ENCODE data around the gene SFSWAP. TPM values are rescaled to one million over a fixed set of nuclear protein-coding genes. Genes with fewer than 3 reads are reported as not detected.

Gene SFSWAP
- polyA plus RNA-seq, 2 of the 4 experiments (the other 2 are of a cell fraction) = 21.8 to 23.5 TPM

DNA sequence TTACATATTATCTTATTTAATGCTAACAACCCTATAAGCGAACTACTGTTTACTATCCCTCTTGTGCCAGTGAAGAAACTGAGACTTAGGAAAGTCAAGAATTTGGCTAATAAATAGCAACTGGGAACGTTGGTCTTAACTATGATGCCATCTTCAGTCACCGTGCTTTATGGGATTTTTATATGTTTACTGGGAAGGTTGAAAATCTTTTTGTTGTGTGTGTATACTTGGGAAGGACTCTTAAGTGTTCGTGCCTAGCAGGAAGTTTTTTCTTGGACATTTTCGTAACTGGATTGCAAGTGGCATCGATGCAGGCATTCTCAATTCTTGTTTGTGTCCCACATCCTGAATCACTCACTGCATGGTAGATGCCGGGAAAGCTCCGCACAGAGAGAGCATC, 9.4 kb downstream of the SFSWAP start (continued):
- TF ChIP-seq KDM5A (IDR thresholded peaks at IDR 0.05) (no peak), MYC (IDR thresholded peaks at IDR 0.05; ENCODE audit: borderline replicate concordance, low read length) (no peak)
- TF ChIP-seq, protein P1, sequence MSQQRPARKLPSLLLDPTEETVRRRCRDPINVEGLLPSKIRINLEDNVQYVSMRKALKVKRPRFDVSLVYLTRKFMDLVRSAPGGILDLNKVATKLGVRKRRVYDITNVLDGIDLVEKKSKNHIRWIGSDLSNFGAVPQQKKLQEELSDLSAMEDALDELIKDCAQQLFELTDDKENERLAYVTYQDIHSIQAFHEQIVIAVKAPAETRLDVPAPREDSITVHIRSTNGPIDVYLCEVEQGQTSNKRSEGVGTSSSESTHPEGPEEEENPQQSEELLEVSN (IDR thresholded peaks at IDR 0.05; ENCODE audit: borderline replicate concordance, low read depth) = no peak

DNA sequence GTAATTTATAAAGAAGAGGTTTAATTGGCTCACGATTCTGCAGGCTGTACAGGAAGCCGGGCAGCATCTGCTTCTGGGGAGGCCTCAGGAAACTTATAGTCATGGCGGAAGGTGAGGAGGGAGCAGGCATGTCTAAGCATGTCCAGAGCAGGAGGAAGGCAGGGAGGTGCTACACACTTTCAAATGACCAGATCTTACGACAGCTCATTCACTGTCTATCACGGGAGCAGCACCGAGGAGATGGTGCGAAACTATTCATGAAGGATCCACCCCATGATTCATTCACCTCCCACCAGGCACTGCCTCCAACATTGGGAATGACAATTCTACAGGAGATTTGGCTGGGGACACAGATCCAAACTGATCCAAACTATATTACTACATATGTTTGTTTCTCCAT, 10.0 kb downstream of the SFSWAP start:
- Histone ChIP-seq H3K4me2 (no peak overlapping the region), H3K4me1 (0 out of 3 replicates have a peak, but pooled peaks cover 2% of the 10 kb centered on the region), H3K9me3 (no peaks in the 10 kb centered on the region), H3K4me3 (no peak overlapping the region), H3K27ac (peak overlapping the region in 1 of 2 experiments; percentile 50; a peak in 3 of 6 replicates)
- ChIA-PET CTCF (interaction anchor here (1.6 kb wide), 1 partner anchor 8 kb away, joined by 5 read pairs; no protein-coding TSS in a partner anchor), POLR2A (no interaction called here)
- FAIRE-seq = no peak
- WGBS (ENCODE audit: missing lambda C conversion rate) = 84% methylated on average over 7 of the region's 7 CpGs
- no peak for ATAC-seq
- TF ChIP-seq NR3C1 (IDR thresholded peaks at IDR 0.05) (no peak), SREBF2 (IDR thresholded peaks at IDR 0.05) (no peak), JUN (IDR thresholded peaks at IDR 0.05) (no peak), HOXA7 (CRISPR knock-in tag; IDR thresholded peaks at IDR 0.05) (no peak), CBX8 (IDR thresholded peaks at IDR 0.05) (no peak), BHLHE40 (IDR thresholded peaks at IDR 0.05; ENCODE audit: low read depth, low read length) (no peak), HOXB13 (CRISPR knock-in tag; IDR thresholded peaks at IDR 0.05; ENCODE audit: low read depth) (no peak), NPAS2 (CRISPR knock-in tag; IDR thresholded peaks at IDR 0.05; ENCODE audit: borderline replicate concordance) (no peak), EP300 (IDR thresholded peaks at IDR 0.05) (no peak), ZSCAN20 (CRISPR knock-in tag; IDR thresholded peaks at IDR 0.05) (no peak), TP53 (CRISPR knock-in tag; IDR thresholded peaks at IDR 0.05) (no peak), SMC3 (IDR thresholded peaks at IDR 0.05) (no peak), PHF8 (IDR thresholded peaks at IDR 0.05; ENCODE audit: borderline replicate concordance, low read depth) (no peak), RFX5 (IDR thresholded peaks at IDR 0.05) (no peak), MYC (IDR thresholded peaks at IDR 0.05; ENCODE audit: borderline replicate concordance, low read length) (no peak), POLR2A (IDR thresholded peaks at IDR 0.05; ENCODE audit: low read length) (no peak), ESRRA (IDR thresholded peaks at IDR 0.05; ENCODE audit: borderline replicate concordance, low read length) (no peak), KDM1A (IDR thresholded peaks at IDR 0.05; ENCODE audit: low read depth) (no peak)
- TF ChIP-seq, protein P2, sequence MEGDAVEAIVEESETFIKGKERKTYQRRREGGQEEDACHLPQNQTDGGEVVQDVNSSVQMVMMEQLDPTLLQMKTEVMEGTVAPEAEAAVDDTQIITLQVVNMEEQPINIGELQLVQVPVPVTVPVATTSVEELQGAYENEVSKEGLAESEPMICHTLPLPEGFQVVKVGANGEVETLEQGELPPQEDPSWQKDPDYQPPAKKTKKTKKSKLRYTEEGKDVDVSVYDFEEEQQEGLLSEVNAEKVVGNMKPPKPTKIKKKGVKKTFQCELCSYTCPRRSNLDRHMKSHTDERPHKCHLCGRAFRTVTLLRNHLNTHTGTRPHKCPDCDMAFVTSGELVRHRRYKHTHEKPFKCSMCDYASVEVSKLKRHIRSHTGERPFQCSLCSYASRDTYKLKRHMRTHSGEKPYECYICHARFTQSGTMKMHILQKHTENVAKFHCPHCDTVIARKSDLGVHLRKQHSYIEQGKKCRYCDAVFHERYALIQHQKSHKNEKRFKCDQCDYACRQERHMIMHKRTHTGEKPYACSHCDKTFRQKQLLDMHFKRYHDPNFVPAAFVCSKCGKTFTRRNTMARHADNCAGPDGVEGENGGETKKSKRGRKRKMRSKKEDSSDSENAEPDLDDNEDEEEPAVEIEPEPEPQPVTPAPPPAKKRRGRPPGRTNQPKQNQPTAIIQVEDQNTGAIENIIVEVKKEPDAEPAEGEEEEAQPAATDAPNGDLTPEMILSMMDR (IDR thresholded peaks at IDR 0.05) = no peak
- TF ChIP-seq, protein P1 (IDR thresholded peaks at IDR 0.05; ENCODE audit: borderline replicate concordance, low read depth) = no peak
- DNase-seq (ENCODE audit: low read depth in 1 of 2, low spot score in 1 of 2) = peak in 1 of 2 experiments; percentile 29

DNA sequence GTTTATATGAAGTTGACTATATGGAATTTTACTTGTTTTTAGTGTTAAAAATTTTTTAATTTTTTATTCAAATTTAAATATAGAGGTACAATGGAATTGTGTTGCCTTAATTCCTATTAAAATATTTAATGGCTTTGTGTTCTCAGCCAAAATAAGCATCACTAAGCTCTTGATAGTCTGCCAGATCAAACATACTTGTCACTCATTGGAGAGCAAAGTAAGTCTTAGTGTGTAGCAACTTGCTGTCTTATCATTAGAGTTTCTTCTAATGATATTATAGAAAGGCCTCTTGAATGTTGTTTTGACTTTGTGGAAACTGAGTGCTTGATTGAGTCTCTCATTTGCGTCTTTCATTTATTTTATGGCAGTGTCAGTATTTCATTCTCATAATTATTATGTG, 10.7 kb downstream of the SFSWAP start:
- POLR2A ChIA-PET = no interaction called here
- no peak for FAIRE-seq
- TF ChIP-seq KDM5A (IDR thresholded peaks at IDR 0.05) = no peak
- TF ChIP-seq GATA3 (IDR thresholded peaks at IDR 0.05; ENCODE audit: borderline replicate concordance) = no peak
- no peak for TF ChIP-seq POLR2A (IDR thresholded peaks at IDR 0.05; ENCODE audit: low read length)
- TF ChIP-seq SREBF2 (IDR thresholded peaks at IDR 0.05) = no peak
- TF ChIP-seq FOSL2 (IDR thresholded peaks at IDR 0.05) = no peak
- TF ChIP-seq FOSL2 (CRISPR knock-in tag; IDR thresholded peaks at IDR 0.05) = no peak
- no peak for TF ChIP-seq HOXA7 (CRISPR knock-in tag; IDR thresholded peaks at IDR 0.05)
- no peak for TF ChIP-seq ZC3H11A (IDR thresholded peaks at IDR 0.05)
- TF ChIP-seq, protein P2 (IDR thresholded peaks at IDR 0.05) = no peak
- no peak for TF ChIP-seq NFE2L2 (conservative IDR thresholded peaks at IDR 0.05; ENCODE audit: low read length)
- TF ChIP-seq, protein P3, sequence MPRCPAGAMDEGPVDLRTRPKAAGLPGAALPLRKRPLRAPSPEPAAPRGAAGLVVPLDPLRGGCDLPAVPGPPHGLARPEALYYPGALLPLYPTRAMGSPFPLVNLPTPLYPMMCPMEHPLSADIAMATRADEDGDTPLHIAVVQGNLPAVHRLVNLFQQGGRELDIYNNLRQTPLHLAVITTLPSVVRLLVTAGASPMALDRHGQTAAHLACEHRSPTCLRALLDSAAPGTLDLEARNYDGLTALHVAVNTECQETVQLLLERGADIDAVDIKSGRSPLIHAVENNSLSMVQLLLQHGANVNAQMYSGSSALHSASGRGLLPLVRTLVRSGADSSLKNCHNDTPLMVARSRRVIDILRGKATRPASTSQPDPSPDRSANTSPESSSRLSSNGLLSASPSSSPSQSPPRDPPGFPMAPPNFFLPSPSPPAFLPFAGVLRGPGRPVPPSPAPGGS (IDR thresholded peaks at IDR 0.05) = no peak
- no peak for TF ChIP-seq MYC (IDR thresholded peaks at IDR 0.05; ENCODE audit: borderline replicate concordance, low read length)
- no peak for TF ChIP-seq CBX2 (IDR thresholded peaks at IDR 0.05; ENCODE audit: borderline replicate concordance, low read depth)
- TF ChIP-seq MAFK (IDR thresholded peaks at IDR 0.05; ENCODE audit: partially characterized antibody) = no peak
- TF ChIP-seq, protein P4, sequence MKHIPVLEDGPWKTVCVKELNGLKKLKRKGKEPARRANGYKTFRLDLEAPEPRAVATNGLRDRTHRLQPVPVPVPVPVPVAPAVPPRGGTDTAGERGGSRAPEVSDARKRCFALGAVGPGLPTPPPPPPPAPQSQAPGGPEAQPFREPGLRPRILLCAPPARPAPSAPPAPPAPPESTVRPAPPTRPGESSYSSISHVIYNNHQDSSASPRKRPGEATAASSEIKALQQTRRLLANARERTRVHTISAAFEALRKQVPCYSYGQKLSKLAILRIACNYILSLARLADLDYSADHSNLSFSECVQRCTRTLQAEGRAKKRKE (CRISPR knock-in tag; IDR thresholded peaks at IDR 0.05; ENCODE audit: low read depth) = no peak
- no peak for TF ChIP-seq FOXS1 (CRISPR knock-in tag; IDR thresholded peaks at IDR 0.05)

More for the DNA sequence above, 10.7 kb downstream of the SFSWAP start:
- CTCF ChIA-PET = interaction anchor here (1.1 kb wide), 1 partner anchor 26 kb away, joined by 3 read pairs; no protein-coding TSS in a partner anchor
- no peak overlapping the region for H3K4me3 ChIP-seq
- 0 out of 3 replicates have a peak, but pooled peaks cover 2% of the 10 kb centered on the region for H3K4me1 ChIP-seq
- H3K4me2 ChIP-seq = no peak overlapping the region
- DNase-seq (ENCODE audit: low read depth in 1 of 2, low spot score in 1 of 2) (no peak), ATAC-seq (no peak)
- H3K9me3 ChIP-seq = no peaks in the 10 kb centered on the region
- H3K27ac ChIP-seq = no peak overlapping the region
- 89% methylated on average over 1 of the region's 1 CpG for WGBS (ENCODE audit: missing lambda C conversion rate)

Measured in A549 (cell line).